NB4 (cell line): ENCODE measurements around the gene SEPTIN2.

ENCODE experiments used
- CTCF ChIP-seq: IDR thresholded peaks from one replicate; pipeline ENCODE4 v1.5.1; 2012; ENCODE audit warnings: low read depth, low read length
- MAX ChIP-seq: IDR thresholded peaks from 2 replicates; pipeline ENCODE4 v1.6.1; 2011; ENCODE audit warnings: low read depth, low read length
- MYC ChIP-seq: IDR thresholded peaks from 2 replicates; pipeline ENCODE4 v1.6.1; 2011; ENCODE audit warnings: low read depth, low read length
- POLR2A ChIP-seq: IDR thresholded peaks from 2 replicates; pipeline ENCODE4 v1.6.1; 2011; ENCODE audit warnings: mild to moderate bottlenecking; ENCODE audit not compliant: insufficient read length; ENCODE audit errors: extremely low read depth

- no peak for TF ChIP-seq CTCF
- TF ChIP-seq MAX = no peak
- TF ChIP-seq POLR2A = peak; percentile 81
- TF ChIP-seq MYC = no peak
These were observed 40.5 kb downstream of the SEPTIN2 start, which contains the start of gene FARP2 for GRCh38 chr2:241355983-241356870.
